ENCODE results near the gene CABP2. TPM values are rescaled to one million over a fixed set of nuclear protein-coding genes. Genes with fewer than 3 reads are reported as not detected.

The CABP2 gene
- total RNA-seq, 2 donors from 2014 or later, result not detected

GRCh38 chr11:67530282-67530592 lies 7.0 kb upstream of the CABP2 start:
- Mint-ChIP-seq H3K4me3 (no peak overlapping the region), H3K27me3 (ENCODE audit: insufficient read depth) (peaks cover 12% of the 10 kb centered on the region), H3K36me3 (ENCODE audit: low read depth) (no peaks in the 10 kb centered on the region), H3K27ac (no peak overlapping the region), H3K4me1 (no peaks in the 10 kb centered on the region), H3K9me3 (peaks cover 37% of the 10 kb centered on the region)
- no peak for DNase-seq
- no peaks in the 10 kb centered on the region for H3K27me3 ChIP-seq (ENCODE audit: control insufficient read depth, insufficient read depth, low read length, poor library complexity, severe bottlenecking)
- no peaks in the 10 kb centered on the region for H3K4me1 ChIP-seq (ENCODE audit: control insufficient read depth, insufficient read depth, low read length)
- peaks cover 26% of the 10 kb centered on the region for H3K9me3 ChIP-seq (ENCODE audit: control insufficient read depth, low read length)
- no peak overlapping the region for H3K27ac ChIP-seq (ENCODE audit: low read depth, low read length)
- WGBS, 2 experiments (ENCODE audit: insufficient coverage in 1 of 2, insufficient read length in 1 of 2), result 91 to 100% methylated on average over 1 to 5 of the region's 5 CpGs
- no peak for TF ChIP-seq CTCF (conservative IDR thresholded peaks at IDR 0.05)
- no peak overlapping the region for H3K4me3 ChIP-seq (ENCODE audit: low read length)
- H3K36me3 ChIP-seq (ENCODE audit: control insufficient read depth, insufficient read depth, low read length), result no peaks in the 10 kb centered on the region
- H3K9ac ChIP-seq (ENCODE audit: extremely low read depth, low read length, poor library complexity, severe bottlenecking), result no peak overlapping the region

GRCh38 chr11:67528376-67528775 lies 5.1 kb upstream of the CABP2 start:
- no peak for TF ChIP-seq CTCF (conservative IDR thresholded peaks at IDR 0.05)
- Mint-ChIP-seq H3K27me3 (ENCODE audit: insufficient read depth) (peaks cover 10% of the 10 kb centered on the region), H3K4me3 (no peak overlapping the region), H3K27ac (no peak overlapping the region), H3K36me3 (ENCODE audit: low read depth) (no peaks in the 10 kb centered on the region), H3K4me1 (no peaks in the 10 kb centered on the region), H3K9me3 (peaks cover 22% of the 10 kb centered on the region)
- Histone ChIP-seq H3K9me3 (ENCODE audit: control insufficient read depth, low read length) (peaks cover 10% of the 10 kb centered on the region), H3K9ac (ENCODE audit: extremely low read depth, low read length, poor library complexity, severe bottlenecking) (no peak overlapping the region), H3K27ac (ENCODE audit: low read depth, low read length) (no peak overlapping the region), H3K4me1 (ENCODE audit: control insufficient read depth, insufficient read depth, low read length) (no peaks in the 10 kb centered on the region), H3K27me3 (ENCODE audit: control insufficient read depth, insufficient read depth, low read length, poor library complexity, severe bottlenecking) (no peaks in the 10 kb centered on the region), H3K4me3 (ENCODE audit: low read length) (no peak overlapping the region), H3K36me3 (ENCODE audit: control insufficient read depth, insufficient read depth, low read length) (no peaks in the 10 kb centered on the region)
- WGBS, 2 experiments (ENCODE audit: insufficient coverage in 1 of 2, insufficient read length in 1 of 2), result 91 to 93% methylated on average over 4 of the region's 4 CpGs
- no peak for DNase-seq

- peaks cover 8% of the 10 kb centered on the region for H3K9me3 Mint-ChIP-seq
- no peaks in the 10 kb centered on the region for H3K36me3 Mint-ChIP-seq (ENCODE audit: low read depth)
- no peaks in the 10 kb centered on the region for H3K4me1 Mint-ChIP-seq
- no peak overlapping the region for H3K27ac Mint-ChIP-seq
- 79 to 88% methylated on average over 3 to 5 of the region's 5 CpGs for WGBS, 2 experiments (ENCODE audit: insufficient coverage in 1 of 2, insufficient read length in 1 of 2)
- no peak for DNase-seq
- Histone ChIP-seq H3K27me3 (ENCODE audit: control insufficient read depth, insufficient read depth, low read length, poor library complexity, severe bottlenecking) (no peaks in the 10 kb centered on the region), H3K4me3 (ENCODE audit: low read length) (no peak overlapping the region), H3K4me1 (ENCODE audit: control insufficient read depth, insufficient read depth, low read length) (no peaks in the 10 kb centered on the region), H3K9ac (ENCODE audit: extremely low read depth, low read length, poor library complexity, severe bottlenecking) (no peak overlapping the region), H3K36me3 (ENCODE audit: control insufficient read depth, insufficient read depth, low read length) (no peaks in the 10 kb centered on the region), H3K9me3 (ENCODE audit: control insufficient read depth, low read length) (no peaks in the 10 kb centered on the region), H3K27ac (ENCODE audit: low read depth, low read length) (peak overlapping the region; percentile 55)
- H3K27me3 Mint-ChIP-seq (ENCODE audit: insufficient read depth), result peaks cover 12% of the 10 kb centered on the region
- no peak for TF ChIP-seq CTCF (conservative IDR thresholded peaks at IDR 0.05)
- no peak overlapping the region for H3K4me3 Mint-ChIP-seq
Observed at GRCh38 chr11:67525275-67525976, 2.2 kb upstream of the CABP2 start.

Measured in endodermal cell (in vitro differentiated cells).